Measurements from ENCODE around the gene GNG8. TPM values are rescaled to one million over a fixed set of nuclear protein-coding genes. Genes with fewer than 3 reads are reported as not detected.

Gene GNG8
- not detected for total RNA-seq

- no peak for ATAC-seq
These were observed at the start of gene GNG8 for GRCh38 chr19:46635920-46636761. Gene GNG8 (minus strand): TSS chr19:46636202. CDS start chr19:46634682, 1,520 bp downstream.

GRCh38 chr19:46685189-46685588 is 49.2 kb upstream of the GNG8 start:
- ATAC-seq: no peak

- peak; percentile 52 for ATAC-seq
These were observed 42.2 kb upstream of the GNG8 start for GRCh38 chr19:46678110-46678732.

- ATAC-seq: no peak
These were observed 38.6 kb upstream of the GNG8 start for GRCh38 chr19:46674416-46675178.

GRCh38 chr19:46670813-46671212 is 34.8 kb upstream of the GNG8 start:
- ATAC-seq: no peak

GRCh38 chr19:46668662-46669061 is 32.7 kb upstream of the GNG8 start:
- ATAC-seq: no peak

GRCh38 chr19:46665072-46665471 is 29.1 kb upstream of the GNG8 start:
- ATAC-seq: no peak

- ATAC-seq: peak; percentile 66
These were observed 26.0 kb upstream of the GNG8 start for GRCh38 chr19:46661735-46662592.

- ATAC-seq: peak; percentile 97
These were observed 25.2 kb upstream of the GNG8 start, which contains the start of gene DACT3 for GRCh38 chr19:46661020-46661731. Gene DACT3 (minus strand): TSS chr19:46661182. CDS start chr19:46661064, 118 bp downstream.

GRCh38 chr19:46660551-46661019 is 24.6 kb upstream of the GNG8 start:
- peak; percentile 1 for ATAC-seq

- no peak for ATAC-seq
These were observed 24.1 kb upstream of the GNG8 start for GRCh38 chr19:46660008-46660517.

GRCh38 chr19:46659151-46660007 is 23.4 kb upstream of the GNG8 start:
- no peak for ATAC-seq

- no peak for ATAC-seq
These were observed 20.5 kb upstream of the GNG8 start for GRCh38 chr19:46656541-46656940.

GRCh38 chr19:46654621-46655152 is 18.7 kb upstream of the GNG8 start:
- ATAC-seq: no peak

- ATAC-seq: no peak
These were observed 14.4 kb upstream of the GNG8 start for GRCh38 chr19:46650445-46650844.

- no peak for ATAC-seq
These were observed 13.3 kb upstream of the GNG8 start for GRCh38 chr19:46648961-46649960.

- no peak for ATAC-seq
These were observed 12.3 kb upstream of the GNG8 start for GRCh38 chr19:46648060-46648960.

All from esophagus mucosa (tissue), 1 donor.